GM12874 (cell line): Measurements from ENCODE around the gene ATF7IP2.

Experiments
- CTCF ChIP-seq: IDR thresholded peaks from 2 replicates; pipeline ENCODE4 v1.5.1; 2011; ENCODE audit warnings: low read depth, mild to moderate bottlenecking, control low read depth, low read length, moderate library complexity; ENCODE audit not compliant: insufficient read depth

The ATF7IP2 gene

DNA sequence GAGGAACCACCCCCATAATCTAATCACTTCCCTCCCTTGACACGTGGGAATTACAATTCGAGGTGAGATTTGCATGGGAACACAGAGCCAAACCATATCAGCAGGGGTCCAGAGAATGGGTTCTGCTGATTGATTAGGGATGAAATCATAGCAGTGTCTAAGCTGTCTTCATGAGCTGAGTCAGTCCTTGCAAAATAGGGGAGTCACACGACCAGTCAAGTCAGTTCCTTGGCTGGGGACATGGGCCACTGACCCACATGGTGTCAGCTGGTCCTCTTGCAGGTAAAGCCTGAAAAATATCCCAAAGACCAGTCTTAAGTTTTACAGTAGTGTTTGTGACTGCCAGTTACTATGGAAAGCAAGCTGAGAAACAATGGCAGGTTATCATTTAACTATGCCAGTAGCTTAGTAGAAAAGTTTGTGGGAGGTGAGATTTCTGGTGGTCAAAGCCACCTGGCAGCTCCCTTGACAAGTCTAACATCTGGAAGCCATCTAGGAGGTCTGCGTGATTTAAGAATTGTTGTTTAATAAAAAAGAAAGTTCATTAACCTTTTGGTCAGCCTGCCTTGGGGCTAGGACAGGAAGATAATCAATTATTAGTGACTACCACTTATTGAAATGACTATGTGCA lies 15.7 kb upstream of the ATF7IP2 start:
- no peak for TF ChIP-seq CTCF

DNA sequence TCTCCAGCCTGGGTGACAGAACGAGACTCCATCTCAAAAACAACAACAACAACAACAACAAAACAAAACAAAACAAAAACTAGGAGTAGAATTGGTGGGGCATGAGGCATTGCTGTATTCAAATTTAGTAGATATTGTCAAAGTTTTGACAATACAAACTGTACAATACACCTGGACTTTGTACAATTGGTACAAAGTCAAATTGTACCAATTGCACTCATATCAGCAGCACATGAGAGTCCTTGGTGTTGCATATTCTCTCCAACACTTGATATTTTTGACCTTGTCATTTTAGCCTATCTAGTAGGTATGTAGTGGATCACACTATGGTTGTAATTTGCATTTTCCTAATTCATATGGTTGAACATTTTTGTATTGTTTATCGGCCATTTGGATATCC lies 14.3 kb upstream of the ATF7IP2 start:
- no peak for TF ChIP-seq CTCF

DNA sequence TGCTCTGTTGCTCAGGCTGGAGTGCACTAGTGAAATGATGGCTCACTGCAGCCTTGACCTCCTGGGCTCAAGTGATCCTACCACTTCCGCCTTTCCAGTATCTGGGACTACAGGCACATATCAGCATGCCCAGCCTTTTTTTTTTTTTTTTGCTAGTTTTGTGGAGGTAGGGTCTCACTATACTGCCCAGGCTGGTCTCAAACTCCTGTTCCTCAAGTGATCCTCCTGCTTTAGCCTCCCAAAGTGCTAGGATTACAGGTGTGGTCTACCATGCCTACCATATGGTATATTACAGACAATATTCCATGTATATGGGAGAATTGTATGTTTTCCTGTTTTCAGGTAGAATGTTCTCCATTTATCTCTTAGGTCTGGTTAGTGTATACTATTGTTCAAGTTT lies 12.3 kb upstream of the ATF7IP2 start:
- TF ChIP-seq CTCF: no peak

DNA sequence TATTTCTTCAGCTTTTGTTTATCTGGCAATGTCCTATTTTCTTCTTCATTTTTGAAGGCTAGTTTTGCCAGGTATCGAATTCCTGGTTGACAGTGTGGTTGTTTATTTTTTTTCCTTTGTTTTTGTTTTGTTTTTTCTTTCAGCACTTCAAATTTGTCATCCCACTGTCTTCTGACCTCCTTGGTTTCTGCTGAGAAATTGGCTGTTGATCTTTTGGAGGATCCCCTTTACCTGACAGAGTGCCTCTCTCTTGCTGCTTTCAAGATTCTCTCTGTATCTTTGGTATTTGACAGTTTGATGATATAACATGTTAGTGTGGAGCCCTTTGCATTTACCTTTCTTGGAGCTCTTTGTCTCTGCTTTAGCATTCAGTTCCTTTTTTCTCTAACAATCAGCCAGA lies 9.6 kb upstream of the ATF7IP2 start:
- TF ChIP-seq CTCF: no peak

GRCh38 chr16:10383626-10384025 lies 2.2 kb upstream of the ATF7IP2 start:
- no peak for TF ChIP-seq CTCF

GRCh38 chr16:10386517-10387100 lies 748 bp downstream of the ATF7IP2 start:
- no peak for TF ChIP-seq CTCF

GRCh38 chr16:10387188-10387617 lies 1.3 kb downstream of the ATF7IP2 start:
- TF ChIP-seq CTCF: no peak
